Loucy (cell line): ENCODE data around the gene GPER1.

Source experiments
- H2AFZ ChIP-seq: fragments of 200-600 bp; sonication (generic); 2 replicates; pipeline ENCODE4 v1.6.0; 2016; ENCODE audit warnings: antibody characterized with exemption, mild to moderate bottlenecking, low read length, moderate library complexity
- H3F3A ChIP-seq: fragments of 200-600 bp; 2 replicates; pipeline ENCODE4 v1.6.0; 2016; ENCODE audit warnings: antibody characterized with exemption, low read depth, mild to moderate bottlenecking
- H3K27me3 ChIP-seq: fragments of 200-600 bp; sonication (generic); 2 replicates; pipeline ENCODE4 v1.6.1; 2014; ENCODE audit warnings: low read length, mild to moderate bottlenecking; ENCODE audit not compliant: insufficient read depth, poor library complexity, severe bottlenecking
- H3K36me3 ChIP-seq: fragments of 200-600 bp; sonication (generic); 2 replicates; pipeline ENCODE4 v1.6.1; 2016; ENCODE audit warnings: low read length; ENCODE audit not compliant: insufficient read depth
- H3K4me1 ChIP-seq: fragments of 200-600 bp; sonication (generic); 2 replicates; pipeline ENCODE4 v1.5.1; 2014; ENCODE audit warnings: low read length, mild to moderate bottlenecking; ENCODE audit not compliant: insufficient read depth, poor library complexity, severe bottlenecking
- H3K4me2 ChIP-seq: fragments of 200-600 bp; sonication (generic); 2 replicates; pipeline ENCODE4 v1.6.0; 2014; ENCODE audit warnings: antibody characterized with exemption, low read length, low read depth, mild to moderate bottlenecking; ENCODE audit not compliant: poor library complexity, severe bottlenecking
- H3K4me3 ChIP-seq: fragments of 200-600 bp; sonication (generic); 2 replicates; pipeline ENCODE4 v1.5.1; 2014; ENCODE audit warnings: low read length, mild to moderate bottlenecking, mixed read lengths; ENCODE audit not compliant: poor library complexity, severe bottlenecking
- H3K79me2 ChIP-seq: fragments of 200-600 bp; sonication (generic); 2 replicates; pipeline ENCODE4 v1.6.1; 2014; ENCODE audit warnings: low read length; ENCODE audit not compliant: insufficient read depth
- H3K9ac ChIP-seq: fragments of 200-600 bp; sonication (generic); 2 replicates; pipeline ENCODE4 v1.6.0; 2014; ENCODE audit warnings: mild to moderate bottlenecking, low read depth, low read length, moderate library complexity; ENCODE audit not compliant: poor library complexity, severe bottlenecking
- H3K9me2 ChIP-seq: fragments of 200-600 bp; sonication (generic); replicated peaks from 2 replicates; pipeline ENCODE4 v1.6.1; 2016; ENCODE audit warnings: low read depth, low read length, mixed read lengths
- H3K9me3 ChIP-seq: fragments of 200-600 bp; sonication (generic); 2 replicates; pipeline ENCODE4 v1.6.1; 2014; ENCODE audit warnings: mild to moderate bottlenecking, antibody characterized with exemption, low read length, low read depth; ENCODE audit not compliant: insufficient read depth
- H4K20me1 ChIP-seq: fragments of 200-600 bp; sonication (generic); 2 replicates; pipeline ENCODE4 v1.6.0; 2014; ENCODE audit warnings: antibody characterized with exemption, low read length, mild to moderate bottlenecking; ENCODE audit not compliant: insufficient read depth, poor library complexity, severe bottlenecking
- EZH2phosphoT487 ChIP-seq: fragments of 200-600 bp; IDR thresholded peaks from 2 replicates; pipeline ENCODE4 v1.6.1; 2018; ENCODE audit warnings: antibody characterized with exemption, mild to moderate bottlenecking, moderate library complexity, borderline replicate concordance
- TF ChIP-seq, protein P1 (sequence below): fragments of 200-600 bp; sonication (generic); conservative IDR thresholded peaks from 2 replicates; pipeline ENCODE4 v1.5.1; 2014; ENCODE audit warnings: mild to moderate bottlenecking, antibody characterized with exemption, low read length

The GPER1 gene

GRCh38 chr7:1124164-1124563, 36.3 kb downstream of the GPER1 start:
- Histone ChIP-seq H3F3A (no peaks in the 10 kb centered on the region), H4K20me1 (no peaks in the 10 kb centered on the region), H3K4me2 (no peak overlapping the region), H3K9me2 (no peaks in the 10 kb centered on the region), H3K9me3 (no peaks in the 10 kb centered on the region), H3K79me2 (no peaks in the 10 kb centered on the region), H3K9ac (no peak overlapping the region), H3K4me1 (peaks cover 5% of the 10 kb centered on the region), H3K27me3 (no peaks in the 10 kb centered on the region), H3K4me3 (no peak overlapping the region), H2AFZ (no peak overlapping the region), H3K36me3 (no peaks in the 10 kb centered on the region; the same call in 1 of the 2 replicates)
- TF ChIP-seq, protein P1, sequence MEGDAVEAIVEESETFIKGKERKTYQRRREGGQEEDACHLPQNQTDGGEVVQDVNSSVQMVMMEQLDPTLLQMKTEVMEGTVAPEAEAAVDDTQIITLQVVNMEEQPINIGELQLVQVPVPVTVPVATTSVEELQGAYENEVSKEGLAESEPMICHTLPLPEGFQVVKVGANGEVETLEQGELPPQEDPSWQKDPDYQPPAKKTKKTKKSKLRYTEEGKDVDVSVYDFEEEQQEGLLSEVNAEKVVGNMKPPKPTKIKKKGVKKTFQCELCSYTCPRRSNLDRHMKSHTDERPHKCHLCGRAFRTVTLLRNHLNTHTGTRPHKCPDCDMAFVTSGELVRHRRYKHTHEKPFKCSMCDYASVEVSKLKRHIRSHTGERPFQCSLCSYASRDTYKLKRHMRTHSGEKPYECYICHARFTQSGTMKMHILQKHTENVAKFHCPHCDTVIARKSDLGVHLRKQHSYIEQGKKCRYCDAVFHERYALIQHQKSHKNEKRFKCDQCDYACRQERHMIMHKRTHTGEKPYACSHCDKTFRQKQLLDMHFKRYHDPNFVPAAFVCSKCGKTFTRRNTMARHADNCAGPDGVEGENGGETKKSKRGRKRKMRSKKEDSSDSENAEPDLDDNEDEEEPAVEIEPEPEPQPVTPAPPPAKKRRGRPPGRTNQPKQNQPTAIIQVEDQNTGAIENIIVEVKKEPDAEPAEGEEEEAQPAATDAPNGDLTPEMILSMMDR, result no peak
- TF ChIP-seq EZH2phosphoT487, result no peak

DNA sequence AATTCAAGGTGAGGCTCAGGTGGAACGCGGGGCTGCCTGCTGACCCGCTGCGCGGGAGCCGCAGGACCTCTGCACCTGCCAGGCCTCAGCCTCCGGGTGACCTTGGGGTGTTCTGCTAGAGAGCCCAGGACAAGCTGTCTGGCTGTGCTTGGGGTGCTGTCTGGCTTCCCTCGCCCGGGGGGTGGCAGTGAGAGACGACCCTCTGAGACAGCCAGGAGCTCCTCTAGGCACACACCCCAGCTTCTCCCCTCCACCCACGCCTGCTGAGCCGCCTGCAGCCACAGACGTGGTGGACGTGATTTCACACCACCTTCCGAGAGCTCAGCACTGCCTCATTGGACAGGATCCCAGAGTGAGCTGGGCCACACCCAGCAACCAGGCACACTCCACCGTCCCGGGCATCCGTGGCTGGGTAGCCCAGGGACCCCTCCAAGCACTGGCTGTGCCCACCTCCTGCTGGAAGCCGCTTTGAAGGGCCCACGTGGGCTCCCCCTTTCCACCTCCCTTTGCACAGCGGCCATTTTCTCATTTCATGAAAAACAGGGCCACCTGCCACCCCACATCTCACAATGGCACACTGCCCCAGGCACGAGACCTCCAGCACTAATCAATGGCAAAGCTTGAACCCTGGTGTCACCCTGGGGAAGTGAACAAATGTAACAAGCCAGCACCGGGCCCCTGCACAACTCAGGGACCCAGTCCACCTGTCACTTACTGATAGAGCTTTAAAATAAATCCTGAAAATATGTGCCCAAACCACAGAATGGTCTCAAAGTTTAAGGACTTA, 37.1 kb downstream of the GPER1 start:
- H2AFZ ChIP-seq, result no peak overlapping the region
- H3K79me2 ChIP-seq, result no peaks in the 10 kb centered on the region

DNA sequence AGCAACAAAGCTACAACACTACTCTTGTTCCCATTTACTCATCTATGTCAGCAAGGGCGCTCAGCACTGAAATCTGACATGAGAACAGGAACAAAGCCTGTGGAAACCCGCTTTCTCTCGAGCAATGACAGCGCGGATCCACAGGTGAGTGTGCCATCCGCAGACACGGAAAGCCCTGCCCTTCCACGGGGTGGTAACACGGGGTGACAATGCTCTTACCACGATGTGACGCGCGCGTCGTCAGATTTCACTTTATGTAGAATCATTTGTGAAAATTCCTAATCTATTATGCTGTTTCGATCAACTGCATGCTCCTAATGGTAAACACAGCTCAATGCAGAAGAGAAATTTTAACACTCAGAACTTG, 37.7 kb downstream of the GPER1 start:
- Histone ChIP-seq H3K27me3 (no peaks in the 10 kb centered on the region), H3F3A (no peaks in the 10 kb centered on the region), H3K4me1 (peaks cover 5% of the 10 kb centered on the region), H2AFZ (no peak overlapping the region), H4K20me1 (no peaks in the 10 kb centered on the region), H3K36me3 (no peaks in the 10 kb centered on the region; the same call in 1 of the 2 replicates), H3K9me2 (no peaks in the 10 kb centered on the region), H3K9ac (no peak overlapping the region), H3K4me2 (no peak overlapping the region), H3K9me3 (no peaks in the 10 kb centered on the region), H3K4me3 (no peak overlapping the region), H3K79me2 (no peaks in the 10 kb centered on the region)
- TF ChIP-seq EZH2phosphoT487, result no peak
- TF ChIP-seq, protein P1, result no peak

More for the DNA sequence above, 37.1 kb downstream of the GPER1 start:
- TF ChIP-seq, protein P1, result no peak
- no peak for TF ChIP-seq EZH2phosphoT487
- Histone ChIP-seq H3K9me2 (no peaks in the 10 kb centered on the region), H3F3A (no peaks in the 10 kb centered on the region), H3K36me3 (no peaks in the 10 kb centered on the region; the same call in 1 of the 2 replicates), H3K4me2 (no peak overlapping the region), H3K27me3 (no peaks in the 10 kb centered on the region), H3K9me3 (no peaks in the 10 kb centered on the region), H4K20me1 (no peaks in the 10 kb centered on the region), H3K4me3 (no peak overlapping the region), H3K9ac (no peak overlapping the region), H3K4me1 (peaks cover 5% of the 10 kb centered on the region)
